ENCODE data around the gene SCFD1.

Gene SCFD1

GRCh38 chr14:30768791-30769190 is 146.7 kb downstream of the SCFD1 start:
- DNase-seq (ENCODE audit: low spot score in 2 of 2): no peak
- no peaks in the 10 kb centered on the region for H3K4me1 Mint-ChIP-seq

GRCh38 chr14:30770376-30770775 is 148.3 kb downstream of the SCFD1 start:
- Mint-ChIP-seq H3K27ac (no peak overlapping the region), H3K4me3 (no peak overlapping the region), H3K27me3 (peaks cover 3% of the 10 kb centered on the region), H3K9me3 (no peaks in the 10 kb centered on the region), H3K36me3 (no peaks in the 10 kb centered on the region), H3K4me1 (no peaks in the 10 kb centered on the region)
- ATAC-seq (ENCODE audit: low read depth) (no peak), DNase-seq (ENCODE audit: low spot score in 2 of 2) (no peak)

More at GRCh38 chr14:30768791-30769190, 146.7 kb downstream of the SCFD1 start:
- ATAC-seq (ENCODE audit: low read depth): no peak
- Mint-ChIP-seq H3K36me3 (peaks cover 2% of the 10 kb centered on the region), H3K27me3 (peaks cover 4% of the 10 kb centered on the region), H3K9me3 (peaks cover 7% of the 10 kb centered on the region), H3K4me3 (no peak overlapping the region), H3K27ac (no peak overlapping the region)

GRCh38 chr14:30771595-30771994 is 149.5 kb downstream of the SCFD1 start:
- H3K4me1 Mint-ChIP-seq: no peaks in the 10 kb centered on the region
- no peaks in the 10 kb centered on the region for H3K36me3 Mint-ChIP-seq
- peaks cover 3% of the 10 kb centered on the region for H3K27me3 Mint-ChIP-seq
- no peak for DNase-seq (ENCODE audit: low spot score in 2 of 2)
- H3K27ac Mint-ChIP-seq: no peak overlapping the region
- no peak for ATAC-seq (ENCODE audit: low read depth)
- H3K9me3 Mint-ChIP-seq: no peaks in the 10 kb centered on the region
- H3K4me3 Mint-ChIP-seq: no peak overlapping the region

GRCh38 chr14:30779210-30779609 is 157.1 kb downstream of the SCFD1 start:
- ATAC-seq (ENCODE audit: low read depth) (no peak), DNase-seq (ENCODE audit: low spot score in 2 of 2) (no peak)
- H3K27me3 Mint-ChIP-seq: peaks cover 12% of the 10 kb centered on the region
- H3K9me3 Mint-ChIP-seq: peaks cover 2% of the 10 kb centered on the region
- H3K4me3 Mint-ChIP-seq: no peak overlapping the region
- H3K4me1 Mint-ChIP-seq: no peaks in the 10 kb centered on the region
- H3K36me3 Mint-ChIP-seq: no peaks in the 10 kb centered on the region
- H3K27ac Mint-ChIP-seq: no peak overlapping the region
